ENCODE data around the gene TTLL10. TPM values are rescaled to one million over a fixed set of nuclear protein-coding genes. Genes with fewer than 3 reads are reported as not detected.

Gene TTLL10
- polyA plus RNA-seq, 10 donors, result 0.13 to 0.50 (median 0.27) TPM; not detected in 3

DNA sequence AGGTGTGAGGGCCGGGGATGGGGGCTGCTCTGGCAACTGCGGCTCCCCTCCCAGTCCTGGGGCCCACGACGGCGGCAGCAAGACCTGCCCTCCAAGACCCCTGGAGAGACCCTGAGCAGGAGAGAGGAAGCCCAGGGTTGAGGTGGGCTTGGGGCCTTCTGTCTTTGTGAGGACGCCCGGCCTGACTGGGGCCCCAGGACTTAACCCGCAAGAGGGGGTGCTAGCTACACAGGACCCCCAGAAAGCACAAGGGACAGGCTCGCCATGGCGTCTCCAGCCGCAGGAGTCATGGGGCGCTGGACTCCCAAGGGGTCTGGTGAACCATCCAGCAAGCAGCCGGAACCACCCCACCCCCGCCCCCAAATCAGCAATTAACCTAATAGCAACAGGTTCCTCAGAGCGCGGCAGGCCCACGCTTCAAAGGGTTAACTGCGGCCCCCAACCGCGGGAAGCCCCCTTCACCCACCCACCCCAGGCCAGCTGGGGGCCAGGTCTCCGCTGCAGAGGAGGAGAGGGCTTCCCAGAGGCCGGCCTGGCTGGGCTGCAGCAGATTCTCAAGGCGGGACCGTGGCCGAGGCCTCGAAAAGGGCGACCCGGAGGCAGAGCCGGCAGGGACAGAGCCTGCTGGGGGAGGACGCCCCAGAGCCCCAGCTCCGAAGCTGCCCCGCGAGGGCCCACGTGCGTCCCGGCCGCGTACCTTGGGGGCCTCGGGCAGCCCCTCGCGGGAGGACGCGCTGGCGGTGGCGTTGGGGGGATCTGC is 72.3 kb downstream of the TTLL10 start:
- no peak for DNase-seq

DNA sequence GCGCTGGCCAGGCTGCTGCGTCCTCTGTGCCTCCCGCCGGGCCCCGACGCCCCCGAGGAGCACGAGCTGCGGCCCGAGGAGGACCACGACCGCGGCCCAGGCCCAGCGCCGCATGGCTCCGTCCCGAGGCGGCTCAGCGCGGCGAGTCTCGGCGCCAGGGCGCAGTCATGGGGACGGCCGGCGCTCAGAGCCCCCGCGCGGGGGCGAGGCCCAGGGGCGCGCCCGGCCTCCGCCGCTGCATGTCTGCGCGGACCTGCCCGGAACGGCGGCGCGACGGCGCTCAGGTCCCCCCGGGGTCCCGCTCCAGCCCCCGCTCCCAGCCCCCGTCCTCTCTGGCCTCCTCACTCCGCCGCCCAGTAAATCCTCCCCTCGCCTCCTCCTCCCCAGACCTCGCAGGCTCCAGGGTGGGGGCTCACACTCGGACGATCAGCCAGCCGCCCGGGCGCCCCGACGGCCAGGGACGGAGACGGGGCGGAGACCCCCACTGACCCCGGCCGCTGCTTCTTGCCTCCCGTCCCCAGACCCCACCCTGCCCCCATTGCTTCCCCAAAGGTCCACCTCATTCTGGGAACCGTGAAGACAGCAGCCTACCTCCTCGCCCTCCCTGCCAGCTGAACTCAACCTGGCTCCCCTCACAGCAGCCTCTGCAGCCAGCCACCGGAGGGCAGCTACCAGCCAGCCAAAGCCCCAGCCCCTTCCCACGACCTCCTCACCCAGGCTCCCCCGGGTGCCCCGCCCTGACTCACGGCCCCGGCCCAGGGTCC is 73.1 kb downstream of the TTLL10 start, which contains the start of gene C1QTNF12:
TSS of gene C1QTNF12 (minus strand) at position 146 of the 764 bp plus-strand sequence. CDS start at position 114, 32 bp downstream.
- DNase-seq, result peak in 1 of 3 donors; percentile 44

DNA sequence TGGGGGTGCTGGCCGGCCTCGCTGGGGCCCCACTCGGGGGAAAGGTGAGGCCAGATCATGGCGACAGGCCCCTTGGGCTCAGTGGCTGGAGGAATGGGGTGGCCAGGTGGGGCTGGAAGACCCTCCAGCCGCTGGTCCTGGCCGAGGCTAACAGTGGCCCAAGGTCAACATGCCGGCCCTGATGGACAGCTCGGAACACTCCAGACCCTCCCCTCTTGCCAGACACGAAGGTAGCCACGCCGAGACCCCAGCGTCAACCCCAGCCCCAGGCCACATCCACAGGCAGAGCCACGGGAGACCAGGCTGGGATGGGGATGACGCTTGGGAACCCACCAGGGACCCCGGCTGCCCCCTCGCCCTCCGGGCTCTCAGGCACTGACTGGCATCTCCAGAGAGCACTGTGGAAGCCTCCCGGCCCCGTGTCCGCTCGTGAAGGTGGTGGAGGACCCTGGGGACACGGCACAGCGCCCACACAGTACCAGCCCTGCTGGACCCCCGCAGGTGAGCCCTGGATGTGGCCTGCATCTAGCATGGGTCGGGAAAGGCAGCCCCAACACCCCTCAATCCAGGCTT is 73.7 kb downstream of the TTLL10 start:
- no peak for DNase-seq

Other genes with a start within 250 kb of the TTLL10 start
- gene SAMD11, start 250.0 kb upstream of the TTLL10 start, polyA plus RNA-seq (ENCODE audit: insufficient read length in 10 of 10), result 10 to 100 TPM in 1 of 10 donors, 1 to 10 TPM in 9; 1.7 to 11.4 (median 4.4) TPM
- 10 to 100 TPM; 36.4 to 46.4 (median 39.7) TPM for gene NOC2L, start 214.6 kb upstream of the TTLL10 start, polyA plus RNA-seq (ENCODE audit: insufficient read length in 10 of 10)
- gene KLHL17, start 213.3 kb upstream of the TTLL10 start, polyA plus RNA-seq (ENCODE audit: insufficient read length in 10 of 10), result 1 to 10 TPM; 3.0 to 7.2 (median 5.2) TPM
- gene PLEKHN1, start 207.4 kb upstream of the TTLL10 start, polyA plus RNA-seq (ENCODE audit: insufficient read length in 10 of 10), result 1 to 10 TPM in 2 of 10 donors, under 1 TPM in 3, not detected in 5; 0.10 to 1.3 (median 0.25) TPM
- gene PERM1, start 191.8 kb upstream of the TTLL10 start, polyA plus RNA-seq (ENCODE audit: insufficient read length in 10 of 10), result 1 to 10 TPM in 9 of 10 donors, under 1 TPM in 1; 0.97 to 2.9 (median 1.6) TPM
- gene HES4, start 173.8 kb upstream of the TTLL10 start, polyA plus RNA-seq (ENCODE audit: insufficient read length in 10 of 10), result 10 to 100 TPM in 9 of 10 donors, 1 to 10 TPM in 1; 7.4 to 18.4 (median 12.8) TPM
- 10 to 100 TPM in 1 of 10 donors, 1 to 10 TPM in 9; 5.5 to 11.3 (median 7.9) TPM for gene ISG15, start 160.4 kb upstream of the TTLL10 start, polyA plus RNA-seq (ENCODE audit: insufficient read length in 10 of 10)
- gene AGRN, start 153.8 kb upstream of the TTLL10 start, polyA plus RNA-seq (ENCODE audit: insufficient read length in 10 of 10), result 10 to 100 TPM; 28.4 to 83.9 (median 44.4) TPM
- under 1 TPM in 5 of 10 donors, not detected in 5; 0.08 to 0.16 (median 0.11) TPM for gene RNF223, start 99.6 kb upstream of the TTLL10 start, polyA plus RNA-seq (ENCODE audit: insufficient read length in 10 of 10)
- gene C1orf159, start 57.8 kb upstream of the TTLL10 start, polyA plus RNA-seq (ENCODE audit: insufficient read length in 10 of 10), result 1 to 10 TPM; 3.8 to 7.1 (median 4.6) TPM
- 1 to 10 TPM; 1.9 to 4.6 (median 2.9) TPM for gene TNFRSF18, start 32.7 kb downstream of the TTLL10 start, polyA plus RNA-seq (ENCODE audit: insufficient read length in 10 of 10)
- gene TNFRSF4, start 40.3 kb downstream of the TTLL10 start, polyA plus RNA-seq (ENCODE audit: insufficient read length in 10 of 10), result 1 to 10 TPM; 1.0 to 3.7 (median 2.0) TPM
- 100 to 1,000 TPM in 2 of 10 donors, 10 to 100 TPM in 8; 73.5 to 121 (median 88.5) TPM for gene SDF4, start 58.1 kb downstream of the TTLL10 start, polyA plus RNA-seq (ENCODE audit: insufficient read length in 10 of 10)
- gene B3GALT6, start 58.4 kb downstream of the TTLL10 start, polyA plus RNA-seq (ENCODE audit: insufficient read length in 10 of 10), result 10 to 100 TPM; 12.1 to 21.2 (median 15.6) TPM
- 1 to 10 TPM; 1.0 to 6.7 (median 2.7) TPM for gene C1QTNF12, start 72.8 kb downstream of the TTLL10 start, polyA plus RNA-seq (ENCODE audit: insufficient read length in 10 of 10)
- gene UBE2J2, start 100.0 kb downstream of the TTLL10 start, polyA plus RNA-seq (ENCODE audit: insufficient read length in 10 of 10), result 10 to 100 TPM; 34.4 to 46.8 (median 38.4) TPM
- gene SCNN1D, start 106.6 kb downstream of the TTLL10 start, polyA plus RNA-seq (ENCODE audit: insufficient read length in 10 of 10), result 1 to 10 TPM; 2.7 to 8.5 (median 4.2) TPM
- 10 to 100 TPM; 23.6 to 57.8 (median 40.0) TPM for gene ACAP3, start 134.1 kb downstream of the TTLL10 start, polyA plus RNA-seq (ENCODE audit: insufficient read length in 10 of 10)
- 1 to 10 TPM; 4.1 to 9.3 (median 6.4) TPM for gene PUSL1, start 134.7 kb downstream of the TTLL10 start, polyA plus RNA-seq (ENCODE audit: insufficient read length in 10 of 10)
- 100 to 1,000 TPM in 1 of 10 donors, 10 to 100 TPM in 9; 60.2 to 107 (median 73.9) TPM for gene INTS11, start 150.8 kb downstream of the TTLL10 start, polyA plus RNA-seq (ENCODE audit: insufficient read length in 10 of 10)
- 10 to 100 TPM; 10.6 to 17.2 (median 14.0) TPM for gene CPTP, start 150.9 kb downstream of the TTLL10 start, polyA plus RNA-seq (ENCODE audit: insufficient read length in 10 of 10)
- 1 to 10 TPM; 1.4 to 3.2 (median 1.9) TPM for gene TAS1R3, start 157.4 kb downstream of the TTLL10 start, polyA plus RNA-seq (ENCODE audit: insufficient read length in 10 of 10)
- 10 to 100 TPM; 26.6 to 50.4 (median 34.9) TPM for gene DVL1, start 175.5 kb downstream of the TTLL10 start, polyA plus RNA-seq (ENCODE audit: insufficient read length in 10 of 10)
- 100 to 1,000 TPM in 2 of 10 donors, 10 to 100 TPM in 8; 52.6 to 111 (median 69.8) TPM for gene MXRA8, start 184.7 kb downstream of the TTLL10 start, polyA plus RNA-seq (ENCODE audit: insufficient read length in 10 of 10)
- gene AURKAIP1, start 201.3 kb downstream of the TTLL10 start, polyA plus RNA-seq (ENCODE audit: insufficient read length in 10 of 10), result 10 to 100 TPM; 44.1 to 80.7 (median 57.9) TPM
- 100 to 1,000 TPM in 9 of 10 donors, 10 to 100 TPM in 1; 99.5 to 280 (median 146) TPM for gene CCNL2, start 225.5 kb downstream of the TTLL10 start, polyA plus RNA-seq (ENCODE audit: insufficient read length in 10 of 10)
- 100 to 1,000 TPM in 7 of 10 donors, 10 to 100 TPM in 3; 93.2 to 116 (median 110) TPM for gene MRPL20, start 233.4 kb downstream of the TTLL10 start, polyA plus RNA-seq (ENCODE audit: insufficient read length in 10 of 10)
- gene ANKRD65, start 247.4 kb downstream of the TTLL10 start, polyA plus RNA-seq (ENCODE audit: insufficient read length in 10 of 10), result 10 to 100 TPM; 10.3 to 15.7 (median 14.3) TPM